ENCODE data around the gene VMP1. TPM values are rescaled to one million over a fixed set of nuclear protein-coding genes. Genes with fewer than 3 reads are reported as not detected.
A peak's percentile ranks its signal among the peaks of the same experiment; 100 is the strongest.
"Not testable (repeated sequence)": the region's sequence is repeated elsewhere in the genome, so short reads cannot be mapped to it uniquely, and the experiment has no call there.

VMP1 gene
- polyA plus RNA-seq, 1 experiment: 105 TPM

GRCh38 chr17:59777033-59777432 lies 69.6 kb downstream of the VMP1 start:
- Histone ChIP-seq H3K27me3 (ENCODE audit: control insufficient read depth, insufficient read depth, low read length) (no peaks in the 10 kb centered on the region), H3K4me3 (ENCODE audit: low read depth, low read length) (no peak overlapping the region), H3K36me3 (ENCODE audit: control insufficient read depth, insufficient read depth, low read length) (no peaks in the 10 kb centered on the region; the same call in 1 of the 2 replicates)
- no peak for TF ChIP-seq CTCF (IDR thresholded peaks at IDR 0.05; ENCODE audit: insufficient read depth, low read depth, low read length)
- no peak for DNase-seq (ENCODE audit: low read depth)
- ChIA-PET POLR2A (no interaction called here), CTCF (interaction anchor here (0.6 kb wide), 1 partner anchor 61 kb away, joined by 4 read pairs; no protein-coding TSS in a partner anchor)

- no peak for DNase-seq (ENCODE audit: low read depth)
- Histone ChIP-seq H3K4me3 (ENCODE audit: low read depth, low read length) (no peak overlapping the region), H3K36me3 (ENCODE audit: control insufficient read depth, insufficient read depth, low read length) (no peaks in the 10 kb centered on the region; the same call in 1 of the 2 replicates), H3K27me3 (ENCODE audit: control insufficient read depth, insufficient read depth, low read length) (no peaks in the 10 kb centered on the region)
- no peak for TF ChIP-seq CTCF (IDR thresholded peaks at IDR 0.05; ENCODE audit: insufficient read depth, low read depth, low read length)
- POLR2A ChIA-PET: interaction anchor here (0.6 kb wide), 1 partner anchor 63 kb away, joined by 7 read pairs; no protein-coding TSS in a partner anchor
- CTCF ChIA-PET: interaction anchor here (0.5 to 1.6 kb wide), 2 partner anchors 15 to 39 kb away, joined by 3 to 5 read pairs; no protein-coding TSS in a partner anchor
Measured at GRCh38 chr17:59778996-59779395, 71.5 kb downstream of the VMP1 start.

- ChIA-PET POLR2A (no interaction called here), CTCF (interaction anchor here (0.5 to 1.6 kb wide), 3 partner anchors 11 to 40 kb away, joined by 3 to 5 read pairs (median 3); no protein-coding TSS in a partner anchor)
- no peak for TF ChIP-seq CTCF (IDR thresholded peaks at IDR 0.05; ENCODE audit: insufficient read depth, low read depth, low read length)
- DNase-seq (ENCODE audit: low read depth): no peak
- Histone ChIP-seq H3K27me3 (ENCODE audit: control insufficient read depth, insufficient read depth, low read length) (no peaks in the 10 kb centered on the region), H3K36me3 (ENCODE audit: control insufficient read depth, insufficient read depth, low read length) (no peaks in the 10 kb centered on the region; the same call in 1 of the 2 replicates), H3K4me3 (ENCODE audit: low read depth, low read length) (no peak overlapping the region)
Measured at GRCh38 chr17:59779521-59779920, 72.1 kb downstream of the VMP1 start.

GRCh38 chr17:59780548-59780947 lies 73.1 kb downstream of the VMP1 start:
- not testable (repeated sequence) for H3K36me3 ChIP-seq (ENCODE audit: control insufficient read depth, insufficient read depth, low read length); DNase-seq (ENCODE audit: low read depth); H3K4me3 ChIP-seq (ENCODE audit: low read depth, low read length); H3K27me3 ChIP-seq (ENCODE audit: control insufficient read depth, insufficient read depth, low read length)
- ChIA-PET POLR2A (interaction anchor here (0.6 kb wide), 1 partner anchor 57 kb away, joined by 20 read pairs; no protein-coding TSS in a partner anchor), CTCF (interaction anchor here (1.5 kb wide), 1 partner anchor 12 kb away, joined by 3 read pairs; no protein-coding TSS in a partner anchor)

GRCh38 chr17:59783221-59784047 lies 76.0 kb downstream of the VMP1 start:
- ChIA-PET POLR2A (interaction anchor here (0.6 to 0.9 kb wide), 4 partner anchors 9 to 77 kb away, joined by 3 to 5 read pairs (median 4); no protein-coding TSS in a partner anchor), CTCF (interaction anchor here (0.6 to 3.5 kb wide), 4 partner anchors 29 to 55 kb away, joined by 3 to 21 read pairs (median 4); no protein-coding TSS in a partner anchor)
- DNase-seq (ENCODE audit: low read depth): peak; percentile 57
- no peak for TF ChIP-seq CTCF (IDR thresholded peaks at IDR 0.05; ENCODE audit: insufficient read depth, low read depth, low read length)
- H3K27me3 ChIP-seq (ENCODE audit: control insufficient read depth, insufficient read depth, low read length): no peaks in the 10 kb centered on the region
- H3K36me3 ChIP-seq (ENCODE audit: control insufficient read depth, insufficient read depth, low read length): no peaks in the 10 kb centered on the region; the same call in 1 of the 2 replicates
- H3K4me3 ChIP-seq (ENCODE audit: low read depth, low read length): no peak overlapping the region
